ENCODE data around the gene FKBP1A. TPM values are rescaled to one million over a fixed set of nuclear protein-coding genes. Genes with fewer than 3 reads are reported as not detected.

Gene FKBP1A
- total and polyA plus RNA-seq, 2 of the 4 experiments (the other 2 are of a cell fraction): 120 to 528 TPM

GRCh38 chr20:1341561-1342265, 51.1 kb downstream of the FKBP1A start:
- Histone ChIP-seq H4K8ac (ENCODE audit: low read depth in 2 of 2, low read length in 2 of 2) (0 out of 4 replicates have a peak overlapping the region, but pooled peaks of 1 of the 2 experiments have one; percentile 16), H3K4me2 (ENCODE audit: low read depth, low read length) (no peak overlapping the region), H2BK120ac (ENCODE audit: low read depth, low read length) (no peak overlapping the region), H2BK15ac (ENCODE audit: low read depth, low read length) (peak overlapping the region; percentile 23; the same call in 1 of the 3 replicates), H2BK5ac (ENCODE audit: low read depth, low read length, poor library complexity, severe bottlenecking) (peak overlapping the region; percentile 19), H2AK9ac (replicated peaks; ENCODE audit: low read depth, low read length, poor library complexity) (peak overlapping the region; percentile 25), H3K27ac (ENCODE audit: insufficient read depth, low read length) (no peak overlapping the region), H4K20me1 (ENCODE audit: insufficient read depth, low read length) (peaks cover 8% of the 10 kb centered on the region; the same call in 1 of the 2 replicates), H3K9me3 (ENCODE audit: control insufficient read depth, insufficient read depth, low read length) (no peaks in the 10 kb centered on the region), H2AK5ac (ENCODE audit: low read depth, low read length) (peak overlapping the region; percentile 45; the same call in 1 of the 2 replicates), H3K23ac (ENCODE audit: low read depth, low read length) (peak overlapping the region; percentile 9; the same call in 1 of the 2 replicates), H3K56ac (ENCODE audit: extremely low read depth, insufficient read depth, low read length) (no peak overlapping the region), H2AFZ (replicated peaks; ENCODE audit: low read length, poor library complexity) (no peak overlapping the region), H4K91ac (ENCODE audit: insufficient read depth, low read depth, low read length) (no peak overlapping the region), H3K4me1 (ENCODE audit: control insufficient read depth, insufficient read depth, low read length) (peaks cover 19% of the 10 kb centered on the region), H3K14ac (replicated peaks; ENCODE audit: low read depth, low read length) (no peak overlapping the region; the same call in 1 of the 2 replicates), H4K5ac (ENCODE audit: low read depth, low read length) (no peak overlapping the region), H3K36me3 (ENCODE audit: control insufficient read depth, insufficient read depth, low read length) (no peaks in the 10 kb centered on the region), H3K27me3 (ENCODE audit: control insufficient read depth, insufficient read depth, low read length) (no peaks in the 10 kb centered on the region), H3K9me1 (ENCODE audit: insufficient read depth, low read length) (peaks cover 24% of the 10 kb centered on the region), H3K4me3 (ENCODE audit: insufficient read depth, low read depth, low read length) (no peak overlapping the region), H3K4ac (ENCODE audit: low read depth, low read length) (peak overlapping the region; percentile 8; the same call in 1 of the 2 replicates), H3K79me1 (ENCODE audit: low read depth in 1 of 2, low read length in 2 of 2) (peaks cover 4 to 57% of the 10 kb centered on the region in 2 experiments; a peak in 3 of 4 replicates), H3K9ac (ENCODE audit: low read depth, low read length) (no peak overlapping the region), H2BK20ac (ENCODE audit: low read depth, low read length) (no peak overlapping the region), H3K18ac (ENCODE audit: low read depth, low read length) (peak overlapping the region; percentile 5; the same call in 1 of the 2 replicates)
- WGBS, 2 experiments (ENCODE audit: extremely low coverage in 2 of 2, insufficient read length in 1 of 2): 90% methylated on average over 2 of the region's 5 CpGs; no CpG with 5 or more reads in 1 of the 2 experiments
- intact Hi-C loops (cut with micrococcal nuclease): no loop called here
- BruUV-seq (replicated peaks): no TSS peak
- DNase-seq: peak; percentile 80
- POLR2A ChIA-PET (ENCODE audit: unreplicated experiment): no interaction called here
- TF ChIP-seq RCOR1 (IDR thresholded peaks at IDR 0.05; ENCODE audit: insufficient replicate concordance, low read length) (no peak), FOS (IDR thresholded peaks at IDR 0.05; ENCODE audit: low read depth, low read length) (peak; percentile 11; the same call in 1 of the 2 replicates)
- ATAC-seq (ENCODE audit: low read depth): peak; percentile 76
- CTCF ChIA-PET: no interaction called here
- in situ Hi-C loops (cut with MboI; ENCODE audit: low sequenced_read_pairs): loop anchor here (25.0 kb wide), 1 partner anchor 496 kb away; no protein-coding TSS in a partner anchor
- dilution Hi-C loops (cut with HindIII; ENCODE audit: low sequenced_read_pairs, unreplicated experiment): no loop called here
